IMR-90 (cell line): ENCODE results near the gene AWAT2. TPM values are rescaled to one million over a fixed set of nuclear protein-coding genes. Genes with fewer than 3 reads are reported as not detected.

Experiments
- ATAC-seq: fragments of 200-7000 bp; cut with Tn5 transposase; 2 replicates; pipeline ENCODE4 v1.9.1; 2020; ENCODE audit warnings: low read depth, mild to moderate bottlenecking, moderate library complexity
- BruUV-seq: library from RNA; stranded (reverse); fragments of 400-500 nt; replicated peaks from 2 replicates; lab custom pipeline; 2021; lab: Mats Ljungman, UMichigan
- CTCF ChIA-PET: fragments of 300-600 bp; formaldehyde crosslinking; extraction: SDS; loops from one replicate; lab custom pipeline; 2021; ENCODE audit warnings: antibody characterized with exemption; lab: Yijun Ruan, JAX
- POLR2A ChIA-PET: fragments of 300-600 bp; sonication (Branson Sonifier 250); formaldehyde crosslinking; loops from one replicate; lab custom pipeline; 2022; ENCODE audit warnings: antibody characterized with exemption; ENCODE audit not compliant: unreplicated experiment; lab: Charles Lee
- DNase-seq: peaks from one replicate; pipeline ENCODE4 v3.0.0; 2013
- H2AFZ ChIP-seq: replicated peaks from 2 replicates; pipeline ENCODE3; 2013; ENCODE audit warnings: low read length, mild to moderate bottlenecking; ENCODE audit not compliant: poor library complexity
- H2AK5ac ChIP-seq: 2 replicates; pipeline ENCODE4 v1.6.1; 2013; ENCODE audit warnings: low read depth, low read length, inconsistent platforms
- H2AK9ac ChIP-seq: replicated peaks from 2 replicates; pipeline ENCODE3; 2013; ENCODE audit warnings: mild to moderate bottlenecking, low read depth, low read length, moderate library complexity; ENCODE audit not compliant: poor library complexity
- H2BK120ac ChIP-seq: 2 replicates; pipeline ENCODE4 v1.6.1; 2013; ENCODE audit warnings: low read depth, low read length, inconsistent platforms
- H2BK15ac ChIP-seq: 3 replicates; pipeline ENCODE4 v1.6.1; 2013; ENCODE audit warnings: low read depth, low read length, inconsistent platforms
- H2BK20ac ChIP-seq: 2 replicates; pipeline ENCODE4 v1.6.1; 2013; ENCODE audit warnings: low read depth, mild to moderate bottlenecking, inconsistent platforms, low read length, moderate library complexity
- H2BK5ac ChIP-seq: 2 replicates; pipeline ENCODE4 v1.6.1; 2013; ENCODE audit warnings: mild to moderate bottlenecking, low read depth, low read length, inconsistent platforms; ENCODE audit not compliant: poor library complexity, severe bottlenecking
- H3K14ac ChIP-seq: replicated peaks from 2 replicates; pipeline ENCODE4 v1.6.1; 2013; ENCODE audit warnings: low read depth, low read length, inconsistent platforms
- H3K18ac ChIP-seq: 2 replicates; pipeline ENCODE4 v1.6.1; 2013; ENCODE audit warnings: low read depth, low read length, control low read depth
- H3K23ac ChIP-seq: 2 replicates; pipeline ENCODE4 v1.6.1; 2013; ENCODE audit warnings: low read depth, low read length, inconsistent platforms
- H3K27ac ChIP-seq: 2 replicates; pipeline ENCODE4 v1.5.1; 2013; ENCODE audit warnings: mild to moderate bottlenecking, control low read depth, low read length; ENCODE audit not compliant: insufficient read depth
- H3K27me3 ChIP-seq: 2 replicates; pipeline ENCODE4 v1.6.1; 2013; ENCODE audit warnings: low read length; ENCODE audit not compliant: control insufficient read depth, insufficient read depth
- H3K36me3 ChIP-seq: 2 replicates; pipeline ENCODE4 v1.6.1; 2013; ENCODE audit warnings: low read length, mixed read lengths; ENCODE audit not compliant: control insufficient read depth, insufficient read depth
- H3K4ac ChIP-seq: 2 replicates; pipeline ENCODE4 v1.6.1; 2013; ENCODE audit warnings: low read depth, low read length, inconsistent platforms
- H3K4me1 ChIP-seq: 2 replicates; pipeline ENCODE4 v1.6.1; 2013; ENCODE audit warnings: low read length, mixed read lengths; ENCODE audit not compliant: control insufficient read depth, insufficient read depth
- H3K4me2 ChIP-seq: 2 replicates; pipeline ENCODE4 v1.6.1; 2013; ENCODE audit warnings: low read depth, mild to moderate bottlenecking, control low read depth, low read length, moderate library complexity
- H3K4me3 ChIP-seq: 2 replicates; pipeline ENCODE4 v1.5.1; 2013; ENCODE audit warnings: low read depth, mild to moderate bottlenecking, control low read depth, low read length, moderate library complexity; ENCODE audit not compliant: insufficient read depth
- H3K56ac ChIP-seq: 2 replicates; pipeline ENCODE4 v1.6.1; 2013; ENCODE audit warnings: low read length, inconsistent platforms; ENCODE audit not compliant: insufficient read depth; ENCODE audit errors: extremely low read depth
- H3K79me1 ChIP-seq, 2 experiments: 2 replicates each; pipeline ENCODE4 v1.6.1; 2013; ENCODE audit warnings: low read length in 2 of 2, inconsistent platforms in 1 of 2, low read depth in 1 of 2
- H3K9ac ChIP-seq: 2 replicates; pipeline ENCODE4 v1.6.1; 2013; ENCODE audit warnings: low read depth, low read length, control low read depth
- H3K9me1 ChIP-seq: 2 replicates; pipeline ENCODE4 v1.6.1; 2013; ENCODE audit warnings: low read length, inconsistent platforms; ENCODE audit not compliant: insufficient read depth
- H3K9me3 ChIP-seq: 2 replicates; pipeline ENCODE4 v1.6.1; 2013; ENCODE audit warnings: low read length; ENCODE audit not compliant: control insufficient read depth, insufficient read depth
- H4K20me1 ChIP-seq: 2 replicates; pipeline ENCODE4 v1.6.1; 2013; ENCODE audit warnings: low read length, inconsistent platforms; ENCODE audit not compliant: insufficient read depth
- H4K5ac ChIP-seq: 2 replicates; pipeline ENCODE4 v1.6.1; 2013; ENCODE audit warnings: mild to moderate bottlenecking, low read depth, low read length, control low read depth
- H4K8ac ChIP-seq, 2 experiments: 2 replicates each; pipeline ENCODE4 v1.6.1; 2013; ENCODE audit warnings: low read depth in 2 of 2, low read length in 2 of 2, control low read depth in 1 of 2, inconsistent platforms in 1 of 2
- H4K91ac ChIP-seq: 2 replicates; pipeline ENCODE4 v1.6.1; 2013; ENCODE audit warnings: low read depth, low read length, inconsistent platforms; ENCODE audit not compliant: insufficient read depth
- BHLHE40 ChIP-seq: fragments of 150-350 bp; IDR thresholded peaks from 2 replicates; pipeline ENCODE4 v1.6.1; 2016; ENCODE audit warnings: mild to moderate bottlenecking, low read depth, low read length
- CEBPB ChIP-seq: IDR thresholded peaks from 2 replicates; pipeline ENCODE4 v1.6.1; 2012; ENCODE audit warnings: low read depth, low read length, improper control_type of control experiment
- CHD1 ChIP-seq: IDR thresholded peaks from 2 replicates; pipeline ENCODE4 v1.6.1; 2012; ENCODE audit warnings: low read depth, low read length, improper control_type of control experiment
- CTCF ChIP-seq: conservative IDR thresholded peaks from 2 replicates; pipeline ENCODE4 v1.5.1; 2012; ENCODE audit warnings: mild to moderate bottlenecking, low read depth, low read length, improper control_type of control experiment
- ELK1 ChIP-seq: fragments of 150-350 bp; IDR thresholded peaks from 2 replicates; pipeline ENCODE4 v1.6.1; 2016; ENCODE audit warnings: low read depth, mild to moderate bottlenecking, low read length, moderate library complexity, borderline replicate concordance
- FOS ChIP-seq: fragments of 150-350 bp; IDR thresholded peaks from 2 replicates; pipeline ENCODE4 v1.6.1; 2016; ENCODE audit warnings: low read depth, low read length
- MAFK ChIP-seq: IDR thresholded peaks from 2 replicates; pipeline ENCODE4 v1.6.1; 2012; ENCODE audit warnings: low read depth, low read length, improper control_type of control experiment
- MAZ ChIP-seq: IDR thresholded peaks from 2 replicates; pipeline ENCODE4 v1.6.1; 2012; ENCODE audit warnings: low read depth, mild to moderate bottlenecking, low read length, improper control_type of control experiment, moderate library complexity, borderline replicate concordance
- MXI1 ChIP-seq: IDR thresholded peaks from 2 replicates; pipeline ENCODE4 v1.6.1; 2012; ENCODE audit warnings: low read depth, mild to moderate bottlenecking, low read length, moderate library complexity, borderline replicate concordance
- NFE2L2 ChIP-seq: fragments of 150-350 bp; IDR thresholded peaks from 2 replicates; pipeline ENCODE4 v1.6.1; 2016; ENCODE audit warnings: low read depth, mild to moderate bottlenecking, low read length
- RAD21 ChIP-seq: IDR thresholded peaks from 2 replicates; pipeline ENCODE4 v1.6.1; 2012; ENCODE audit warnings: low read length, improper control_type of control experiment
- RCOR1 ChIP-seq: IDR thresholded peaks from 2 replicates; pipeline ENCODE4 v1.6.1; 2012; ENCODE audit warnings: mild to moderate bottlenecking, low read length, improper control_type of control experiment; ENCODE audit not compliant: insufficient replicate concordance
- RFX5 ChIP-seq: IDR thresholded peaks from 2 replicates; pipeline ENCODE4 v1.8.0; 2012; ENCODE audit warnings: low read depth, mild to moderate bottlenecking, low read length, moderate library complexity
- WGBS, 2 experiments: methylation state at CpG; one replicate each; pipeline versions ENCODE4 v1.1.5 to v1.1.7; 2013; ENCODE audit warnings: missing lambda C conversion rate in 2 of 2; ENCODE audit not compliant: insufficient read length in 1 of 2; ENCODE audit errors: extremely low coverage in 2 of 2; 5-methylcytosine and 5-hydroxymethylcytosine counted together
- dilution Hi-C: fragments of 300-500 bp; cut with HindIII; formaldehyde crosslinking; loops from one replicate; pipeline ENCODE4 v1.14.3; 2018; ENCODE audit warnings: low sequenced_read_pairs; ENCODE audit not compliant: unreplicated experiment
- in situ Hi-C: fragments of 300-500 bp; cut with MboI; formaldehyde crosslinking; loops from 3 replicates; pipeline ENCODE4 v1.14.3; 2019; ENCODE audit warnings: low sequenced_read_pairs, inconsistent platforms, mixed read lengths
- intact Hi-C: fragments of 100-400 bp; cut with micrococcal nuclease; formaldehyde crosslinking; loops from 2 replicates; pipeline ENCODE4 v1.10.0; 2022
- polyA plus RNA-seq, 3 experiments: library from polyadenylated mRNA; depleted of rRNA; stranded (reverse); fragments of >200 nt; gene quantifications; 2 replicates each; pipeline ENCODE4 v1.2.3, GENCODE V29; 2012; ENCODE audit warnings: low replicate concordance in 1 of 3
- total RNA-seq: library from RNA; depleted of rRNA; stranded (reverse); fragments of >200 nt; gene quantifications from 2 replicates; pipeline ENCODE4 v1.2.3, GENCODE V29; 2012

AWAT2 gene
- total and polyA plus RNA-seq, 2 of the 4 experiments (the other 2 are of a cell fraction): under 0.01 TPM; not detected in 1

GRCh38 chrX:70043685-70044084 is 6.1 kb downstream of the AWAT2 start:
- CTCF ChIA-PET: no interaction called here
- H3K4me1 ChIP-seq: peaks cover 2% of the 10 kb centered on the region; the same call in 1 of the 2 replicates
- H3K27ac ChIP-seq: no peak overlapping the region
- POLR2A ChIA-PET: no interaction called here
- H3K9ac ChIP-seq: no peak overlapping the region
- TF ChIP-seq MAZ (no peak), RFX5 (no peak), CEBPB (no peak), CTCF (no peak), ELK1 (no peak), BHLHE40 (no peak), MAFK (no peak), FOS (no peak), MXI1 (no peak), RCOR1 (no peak), CHD1 (no peak), NFE2L2 (no peak), RAD21 (no peak)
- H2BK5ac ChIP-seq: no peak overlapping the region
- in situ Hi-C loops: no loop called here
- H3K18ac ChIP-seq: no peak overlapping the region
- H2AFZ ChIP-seq: no peak overlapping the region
- ATAC-seq (no peak), DNase-seq (no peak)
- H3K9me3 ChIP-seq: no peaks in the 10 kb centered on the region
- H3K79me1 ChIP-seq: no peaks in the 10 kb centered on the region
- H3K4me2 ChIP-seq: no peak overlapping the region
- peaks cover 12% of the 10 kb centered on the region for H3K27me3 ChIP-seq
- no peak overlapping the region for H2AK5ac ChIP-seq
- no peaks in the 10 kb centered on the region for H3K9me1 ChIP-seq
- 40% methylated on average over 1 of the region's 9 CpGs; no CpG with 5 or more reads in 1 of the 2 experiments for WGBS, 2 experiments
- H4K20me1 ChIP-seq: no peaks in the 10 kb centered on the region
- H4K5ac ChIP-seq: no peak overlapping the region
- intact Hi-C loops: no loop called here
- no peak overlapping the region for H3K56ac ChIP-seq
- H2AK9ac ChIP-seq: no peak overlapping the region
- H4K91ac ChIP-seq: no peak overlapping the region
- no peak overlapping the region for H4K8ac ChIP-seq
- no peaks in the 10 kb centered on the region for H3K36me3 ChIP-seq
- H2BK15ac ChIP-seq: no peak overlapping the region
- H3K4ac ChIP-seq: no peak overlapping the region
- dilution Hi-C loops: no loop called here
- H3K23ac ChIP-seq: no peak overlapping the region
- no TSS peak for BruUV-seq
- no peak overlapping the region for H2BK120ac ChIP-seq
- no peak overlapping the region for H3K14ac ChIP-seq
- no peak overlapping the region for H3K4me3 ChIP-seq
- H2BK20ac ChIP-seq: no peak overlapping the region
